GM13977 (cell line): Measurements from ENCODE around the gene EFNA3.

ENCODE experiments used
- DNase-seq: peaks from one replicate; pipeline ENCODE4 v3.0.0; 2012; ENCODE audit warnings: low spot score
- in situ Hi-C: fragments of 300-500 bp; cut with MboI; formaldehyde crosslinking; loops from one replicate; pipeline ENCODE4 v1.12.0; 2022; ENCODE audit warnings: low sequenced_read_pairs, low pct_unique_long_range_greater_than_20kb, mixed read lengths, inconsistent platforms; ENCODE audit not compliant: unreplicated experiment
- TF ChIP-seq, protein P1 (sequence below): IDR thresholded peaks from 2 replicates; pipeline ENCODE4 v1.5.1; 2012; ENCODE audit warnings: mild to moderate bottlenecking, control low read depth; ENCODE audit not compliant: insufficient read depth; ENCODE audit errors: extremely low read depth, missing control alignments

The EFNA3 gene

DNA sequence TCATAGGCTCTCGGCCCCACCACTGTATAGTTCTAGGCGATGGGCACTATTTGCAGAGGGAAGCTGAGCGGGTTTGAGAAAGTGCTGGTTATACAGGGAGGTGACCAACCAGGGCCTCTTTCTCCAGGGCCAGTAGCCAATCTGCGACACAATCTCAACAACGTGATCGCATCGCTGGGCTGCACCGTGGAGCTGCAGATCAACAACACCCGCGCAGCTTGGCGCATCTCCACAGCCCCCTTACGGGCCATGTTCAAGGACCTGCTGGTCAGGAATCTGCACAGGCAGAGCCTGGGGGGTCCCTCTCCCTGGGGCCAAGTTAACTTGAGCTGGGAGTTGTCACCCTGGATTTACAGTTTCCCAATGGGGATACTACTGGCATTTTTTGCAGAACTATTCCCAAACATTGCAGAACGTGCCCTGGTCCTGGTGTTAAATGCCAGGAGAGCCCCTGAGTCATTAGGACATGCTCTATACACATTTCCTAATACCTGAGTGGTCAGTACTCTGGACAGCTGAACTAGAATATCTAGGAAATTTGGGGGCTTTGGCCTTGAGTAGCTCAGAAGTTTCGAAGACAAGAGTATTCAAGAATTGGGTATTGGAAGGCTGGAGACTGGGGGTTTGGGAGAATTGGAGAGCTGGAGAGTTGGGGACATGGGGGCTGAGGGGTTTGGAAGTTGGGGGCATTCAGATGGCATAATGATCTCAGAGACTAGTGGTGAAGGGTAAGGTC is 38.1 kb upstream of the EFNA3 start:
- TF ChIP-seq, protein P1, sequence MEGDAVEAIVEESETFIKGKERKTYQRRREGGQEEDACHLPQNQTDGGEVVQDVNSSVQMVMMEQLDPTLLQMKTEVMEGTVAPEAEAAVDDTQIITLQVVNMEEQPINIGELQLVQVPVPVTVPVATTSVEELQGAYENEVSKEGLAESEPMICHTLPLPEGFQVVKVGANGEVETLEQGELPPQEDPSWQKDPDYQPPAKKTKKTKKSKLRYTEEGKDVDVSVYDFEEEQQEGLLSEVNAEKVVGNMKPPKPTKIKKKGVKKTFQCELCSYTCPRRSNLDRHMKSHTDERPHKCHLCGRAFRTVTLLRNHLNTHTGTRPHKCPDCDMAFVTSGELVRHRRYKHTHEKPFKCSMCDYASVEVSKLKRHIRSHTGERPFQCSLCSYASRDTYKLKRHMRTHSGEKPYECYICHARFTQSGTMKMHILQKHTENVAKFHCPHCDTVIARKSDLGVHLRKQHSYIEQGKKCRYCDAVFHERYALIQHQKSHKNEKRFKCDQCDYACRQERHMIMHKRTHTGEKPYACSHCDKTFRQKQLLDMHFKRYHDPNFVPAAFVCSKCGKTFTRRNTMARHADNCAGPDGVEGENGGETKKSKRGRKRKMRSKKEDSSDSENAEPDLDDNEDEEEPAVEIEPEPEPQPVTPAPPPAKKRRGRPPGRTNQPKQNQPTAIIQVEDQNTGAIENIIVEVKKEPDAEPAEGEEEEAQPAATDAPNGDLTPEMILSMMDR: no peak
- in situ Hi-C loops: no loop called here
- DNase-seq: no peak

DNA sequence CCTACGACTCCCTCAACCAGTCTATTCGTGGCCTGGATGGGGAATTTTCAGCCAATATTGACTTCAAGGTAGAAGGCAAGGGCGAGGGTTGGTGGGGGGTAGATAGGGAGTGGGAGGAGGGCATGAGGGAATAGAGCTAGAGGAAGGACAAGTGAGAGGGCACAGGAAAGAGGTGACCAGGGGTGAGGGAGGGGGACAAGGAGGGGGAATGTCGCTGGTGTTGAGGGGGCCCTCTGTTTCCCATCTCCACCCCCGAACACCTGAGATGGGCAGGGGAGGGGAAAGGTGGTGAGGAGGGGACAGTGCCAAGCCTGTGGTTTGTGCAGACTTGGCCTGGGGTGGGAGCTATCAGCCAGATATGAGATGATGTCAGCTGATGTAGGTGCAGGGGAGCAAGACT is 35.8 kb upstream of the EFNA3 start:
- TF ChIP-seq, protein P1: no peak
- in situ Hi-C loops: no loop called here

DNA sequence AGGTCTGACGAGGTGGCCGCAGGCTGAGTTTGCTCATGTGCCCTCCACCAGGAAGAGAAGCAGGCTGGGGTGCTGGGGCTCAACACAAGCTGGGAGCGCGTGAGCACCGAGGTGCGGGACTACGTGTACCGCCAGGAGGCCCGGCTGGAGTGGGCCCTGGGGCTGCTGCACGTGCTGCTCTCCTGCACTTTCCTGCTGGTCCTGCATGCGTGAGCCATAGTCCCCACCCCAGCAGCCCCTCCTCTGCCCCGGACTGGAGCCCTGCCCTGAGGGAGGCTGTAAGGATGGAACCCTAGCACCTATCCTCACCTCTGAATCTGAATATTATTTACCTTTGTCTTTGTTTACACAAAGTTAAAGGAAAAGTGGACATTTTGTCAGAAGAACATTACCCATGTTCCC is 35.3 kb upstream of the EFNA3 start:
- TF ChIP-seq, protein P1: no peak
- no peak for DNase-seq
- in situ Hi-C loops: no loop called here

More for the DNA sequence above, 35.8 kb upstream of the EFNA3 start:
- no peak for DNase-seq

DNA sequence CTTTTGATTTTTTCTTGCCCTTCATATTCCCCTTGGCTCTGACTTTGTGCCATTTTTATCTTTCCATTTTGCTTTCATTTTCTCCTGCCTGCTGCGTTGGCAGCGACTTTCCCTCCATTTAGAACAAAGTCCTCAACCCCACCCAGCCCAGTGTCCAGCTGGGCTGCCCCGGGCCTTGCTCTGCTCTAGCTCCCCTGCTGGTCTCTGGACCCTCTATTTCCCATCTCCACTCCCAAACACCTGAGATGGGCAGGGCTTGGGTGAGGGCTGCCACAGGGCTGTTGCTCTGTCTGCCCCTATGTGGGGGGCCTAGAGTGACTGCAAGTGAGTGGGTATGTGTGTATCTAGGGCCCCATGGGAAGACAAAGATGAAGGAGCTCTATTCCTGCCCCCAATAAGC is 34.8 kb upstream of the EFNA3 start:
- TF ChIP-seq, protein P1: no peak
- in situ Hi-C loops: no loop called here
- no peak for DNase-seq

DNA sequence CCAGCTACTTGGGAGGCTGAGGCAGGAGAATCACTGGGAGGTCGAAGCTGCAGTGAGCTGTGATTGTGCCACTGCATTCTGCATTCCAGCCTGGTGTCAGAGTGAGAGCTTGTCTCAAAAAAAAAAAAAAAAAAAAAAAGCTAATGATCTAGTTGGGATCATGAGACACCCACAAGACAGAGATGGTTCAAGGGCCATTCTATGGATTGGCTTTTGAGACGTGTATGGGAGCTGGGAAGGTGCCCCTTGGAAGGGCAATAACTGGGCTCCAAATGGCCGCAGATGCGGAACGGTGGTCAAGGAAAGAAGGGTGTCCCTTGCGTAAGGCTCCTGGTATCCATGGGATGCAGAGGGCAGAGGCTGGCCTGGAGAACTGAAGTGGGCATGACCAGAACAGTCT is 34.3 kb upstream of the EFNA3 start:
- in situ Hi-C loops: no loop called here
- TF ChIP-seq, protein P1: no peak
- DNase-seq: no peak

DNA sequence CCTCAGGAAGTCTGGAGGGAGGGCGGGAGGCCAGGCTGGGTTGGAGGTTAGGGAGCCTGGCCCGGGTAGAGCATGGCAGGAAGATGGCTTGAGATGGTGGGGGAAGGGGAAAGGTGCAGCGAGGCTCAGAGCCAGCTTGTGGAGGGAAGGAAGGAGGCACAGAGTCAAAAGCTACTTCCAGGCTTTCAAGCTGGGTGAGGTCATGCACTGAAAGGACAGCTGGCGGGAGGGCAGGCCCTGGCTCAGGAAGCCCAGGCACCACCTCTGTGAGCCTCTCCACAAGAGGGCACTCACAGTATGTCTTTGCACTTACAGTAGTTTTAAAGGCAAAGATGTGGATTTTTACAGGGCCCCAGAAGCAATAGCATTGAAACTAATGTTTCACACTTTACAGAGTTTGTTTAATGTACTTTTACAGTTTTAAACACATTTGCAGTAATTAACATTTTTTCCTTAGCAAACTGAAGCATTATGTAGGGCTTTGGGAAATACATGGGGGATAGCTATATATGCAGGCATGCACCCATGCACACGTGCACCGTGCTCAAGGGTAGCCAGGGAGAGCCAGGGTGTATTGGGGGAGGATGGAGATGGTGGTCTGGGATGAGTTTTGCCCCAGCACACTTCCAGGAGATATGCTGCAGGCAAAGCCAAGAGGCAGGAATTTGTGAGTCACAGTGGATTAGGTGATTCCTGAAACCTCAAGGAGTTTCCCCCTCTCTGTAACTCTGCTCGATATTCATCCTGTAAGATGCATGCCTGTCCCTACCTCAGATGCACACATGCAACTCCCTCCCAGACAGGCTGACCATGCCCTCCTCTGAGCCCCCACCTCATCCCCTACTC is 33.6 kb upstream of the EFNA3 start:
- in situ Hi-C loops: no loop called here
- DNase-seq: peak; percentile 83
- TF ChIP-seq, protein P1: peak; percentile 75
